Endothelial cell (in vitro differentiated cells): Measurements from ENCODE around the gene PRKCA. TPM values are rescaled to one million over a fixed set of nuclear protein-coding genes. Genes with fewer than 3 reads are reported as not detected.
"Not testable (repeated sequence)": the region's sequence is repeated elsewhere in the genome, so short reads cannot be mapped to it uniquely, and the experiment has no call there.

Source experiments
- DNase-seq: peaks from one replicate; pipeline ENCODE4 v3.0.0; 2021; ENCODE audit warnings: low spot score
- H3K27ac Mint-ChIP-seq: one replicate; pipeline ENCODE4 v1.8.0; 2021; ENCODE audit warnings: mixed read lengths, inconsistent platforms; ENCODE audit not compliant: unreplicated experiment
- H3K27me3 Mint-ChIP-seq: one replicate; pipeline ENCODE4 v1.8.0; 2021; ENCODE audit warnings: mild to moderate bottlenecking, moderate library complexity, mixed read lengths, inconsistent platforms; ENCODE audit not compliant: unreplicated experiment
- H3K36me3 Mint-ChIP-seq: one replicate; pipeline ENCODE4 v1.8.0; 2021; ENCODE audit warnings: mild to moderate bottlenecking, low read depth, mixed read lengths, inconsistent platforms; ENCODE audit not compliant: unreplicated experiment
- H3K4me1 Mint-ChIP-seq: one replicate; pipeline ENCODE4 v1.8.0; 2021; ENCODE audit warnings: mild to moderate bottlenecking, mixed read lengths, inconsistent platforms; ENCODE audit not compliant: unreplicated experiment
- H3K4me3 Mint-ChIP-seq: one replicate; pipeline ENCODE4 v1.8.0; 2021; ENCODE audit warnings: mild to moderate bottlenecking, mixed read lengths, inconsistent platforms; ENCODE audit not compliant: unreplicated experiment
- H3K9me3 Mint-ChIP-seq: one replicate; pipeline ENCODE4 v1.8.0; 2021; ENCODE audit warnings: mixed read lengths, inconsistent platforms; ENCODE audit not compliant: unreplicated experiment
- total RNA-seq: library from RNA; stranded (reverse); fragmentation: NEBNext Ultra II Directional; extraction: Animal tissue kit (Norgen Biotek cat#: 25700); gene quantifications from one replicate; pipeline ENCODE4 v1.2.1, GENCODE V29; 2021; ENCODE audit not compliant: unreplicated experiment
- TF ChIP-seq, protein P1 (sequence below): fragments of 200-600 bp; sonication (generic); IDR thresholded peaks from one replicate; pipeline ENCODE4 v1.5.0; 2021; ENCODE audit warnings: antibody characterized with exemption; ENCODE audit not compliant: unreplicated experiment

PRKCA gene
- total RNA-seq, 1 donor from 2014 or later = 2.1 TPM

DNA sequence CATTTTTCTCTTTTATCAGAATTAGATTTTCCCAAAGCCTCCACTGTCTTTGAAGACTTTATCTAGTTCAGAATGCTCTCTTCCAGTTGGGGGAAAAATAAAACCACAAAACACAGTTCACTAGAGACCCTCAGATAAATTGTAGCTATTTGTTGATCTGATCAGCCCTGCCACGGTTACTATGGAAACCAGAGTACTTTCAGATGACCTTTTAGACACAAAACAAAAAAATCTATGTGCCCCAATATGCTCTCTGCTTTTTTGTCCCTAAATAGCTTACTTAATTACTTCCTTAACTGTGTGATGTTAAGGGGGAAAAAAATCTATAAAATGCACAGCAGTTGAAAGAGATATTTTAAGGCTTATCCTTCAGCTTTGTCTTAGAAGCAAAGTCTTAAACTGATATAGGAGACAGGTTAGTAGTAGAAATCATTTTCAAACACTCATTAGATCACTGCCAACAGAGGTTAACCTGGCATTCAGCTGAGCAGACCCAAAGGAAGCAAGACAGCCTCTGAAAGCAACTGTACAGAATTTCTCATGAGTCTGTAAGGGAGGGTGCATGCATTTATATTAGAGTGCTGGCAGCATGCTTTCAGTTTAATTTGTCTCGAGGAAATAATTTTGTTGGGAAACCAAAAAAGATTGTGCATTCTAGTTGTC is 402.6 kb downstream of the PRKCA start:
- Mint-ChIP-seq H3K9me3 (no peaks in the 10 kb centered on the region), H3K4me3 (no peak overlapping the region), H3K27me3 (no peaks in the 10 kb centered on the region), H3K36me3 (no peaks in the 10 kb centered on the region), H3K27ac (peak overlapping the region; percentile 18), H3K4me1 (no peaks in the 10 kb centered on the region)
- TF ChIP-seq, protein P1, sequence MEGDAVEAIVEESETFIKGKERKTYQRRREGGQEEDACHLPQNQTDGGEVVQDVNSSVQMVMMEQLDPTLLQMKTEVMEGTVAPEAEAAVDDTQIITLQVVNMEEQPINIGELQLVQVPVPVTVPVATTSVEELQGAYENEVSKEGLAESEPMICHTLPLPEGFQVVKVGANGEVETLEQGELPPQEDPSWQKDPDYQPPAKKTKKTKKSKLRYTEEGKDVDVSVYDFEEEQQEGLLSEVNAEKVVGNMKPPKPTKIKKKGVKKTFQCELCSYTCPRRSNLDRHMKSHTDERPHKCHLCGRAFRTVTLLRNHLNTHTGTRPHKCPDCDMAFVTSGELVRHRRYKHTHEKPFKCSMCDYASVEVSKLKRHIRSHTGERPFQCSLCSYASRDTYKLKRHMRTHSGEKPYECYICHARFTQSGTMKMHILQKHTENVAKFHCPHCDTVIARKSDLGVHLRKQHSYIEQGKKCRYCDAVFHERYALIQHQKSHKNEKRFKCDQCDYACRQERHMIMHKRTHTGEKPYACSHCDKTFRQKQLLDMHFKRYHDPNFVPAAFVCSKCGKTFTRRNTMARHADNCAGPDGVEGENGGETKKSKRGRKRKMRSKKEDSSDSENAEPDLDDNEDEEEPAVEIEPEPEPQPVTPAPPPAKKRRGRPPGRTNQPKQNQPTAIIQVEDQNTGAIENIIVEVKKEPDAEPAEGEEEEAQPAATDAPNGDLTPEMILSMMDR = no peak
- DNase-seq = no peak

GRCh38 chr17:66706851-66707450 is 404.5 kb downstream of the PRKCA start:
- DNase-seq = no peak
- Mint-ChIP-seq H3K4me3 (no peak overlapping the region), H3K4me1 (peaks cover 11% of the 10 kb centered on the region), H3K36me3 (no peaks in the 10 kb centered on the region), H3K27ac (no peak overlapping the region), H3K9me3 (no peaks in the 10 kb centered on the region), H3K27me3 (no peaks in the 10 kb centered on the region)
- TF ChIP-seq, protein P1 = no peak

DNA sequence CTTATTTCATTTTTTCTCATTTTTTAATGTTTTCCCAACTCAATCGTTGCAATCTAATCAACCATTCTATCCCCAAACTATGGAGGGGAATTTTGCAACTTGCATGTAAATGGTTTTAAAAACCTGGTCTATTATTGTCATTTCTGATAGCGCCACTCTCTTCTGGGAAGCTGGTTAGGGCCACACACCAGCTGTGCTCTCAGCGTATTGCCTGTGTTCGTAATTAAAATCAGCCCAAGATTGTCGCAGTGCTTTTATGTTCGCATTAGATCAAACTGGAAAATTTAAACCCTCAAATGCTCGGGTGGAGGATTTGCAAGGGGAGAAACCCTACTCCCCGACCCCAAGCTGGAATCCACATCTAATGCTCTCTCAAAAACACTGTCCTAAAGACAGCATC is 409.0 kb downstream of the PRKCA start:
- Mint-ChIP-seq H3K27ac (no peak overlapping the region), H3K36me3 (no peaks in the 10 kb centered on the region), H3K27me3 (no peaks in the 10 kb centered on the region), H3K9me3 (no peaks in the 10 kb centered on the region), H3K4me3 (no peak overlapping the region), H3K4me1 (peaks cover 22% of the 10 kb centered on the region)
- DNase-seq = no peak
- TF ChIP-seq, protein P1 = no peak

DNA sequence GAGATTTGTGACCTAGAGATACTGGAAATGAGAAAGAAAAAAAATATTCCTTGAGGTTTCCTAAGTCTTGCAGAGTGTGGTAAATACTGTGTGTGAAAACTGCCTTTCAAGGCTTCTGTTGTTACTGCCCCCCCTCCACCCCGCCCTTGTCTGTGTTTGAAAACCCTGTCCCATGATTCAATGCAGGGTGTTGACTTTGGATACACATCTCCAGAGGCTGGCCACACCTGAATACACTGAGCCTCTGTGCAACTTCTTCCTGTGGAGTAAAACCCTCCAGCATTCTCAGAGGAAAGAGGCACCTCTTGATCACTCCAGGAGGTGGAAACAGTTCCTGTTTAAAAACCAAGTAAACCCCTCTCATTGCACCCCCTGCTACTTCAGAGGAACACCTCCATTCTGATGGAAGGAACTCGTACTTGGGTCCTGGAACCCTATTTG is 409.5 kb downstream of the PRKCA start:
- Mint-ChIP-seq H3K9me3 (no peaks in the 10 kb centered on the region), H3K27ac (no peak overlapping the region), H3K27me3 (no peaks in the 10 kb centered on the region), H3K4me3 (no peak overlapping the region), H3K36me3 (no peaks in the 10 kb centered on the region), H3K4me1 (peaks cover 27% of the 10 kb centered on the region)
- TF ChIP-seq, protein P1 = no peak
- DNase-seq = no peak

DNA sequence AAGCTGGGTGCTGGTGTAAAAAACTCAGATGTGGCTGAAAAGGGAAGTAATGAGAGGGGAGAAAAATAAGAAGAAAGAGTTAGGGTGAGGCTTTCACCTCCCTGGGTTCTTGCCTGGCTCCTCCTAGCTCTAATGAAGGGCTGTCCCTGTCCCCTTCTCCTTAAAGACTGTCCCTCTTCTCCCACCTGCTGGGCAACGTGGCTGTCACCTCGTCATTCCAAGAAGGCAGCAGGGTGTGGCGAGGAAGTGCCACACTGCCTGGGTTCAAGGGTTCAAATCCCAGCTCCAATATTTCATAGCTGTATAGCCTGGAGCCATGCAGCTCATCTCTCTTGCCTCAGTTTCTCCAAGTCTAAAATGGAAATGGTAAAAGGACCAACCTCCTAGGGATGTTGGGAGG is 410.0 kb downstream of the PRKCA start:
- H3K27ac Mint-ChIP-seq = no peak overlapping the region
- no peaks in the 10 kb centered on the region for H3K9me3 Mint-ChIP-seq
- no peaks in the 10 kb centered on the region for H3K27me3 Mint-ChIP-seq
- no peak for DNase-seq
- TF ChIP-seq, protein P1 = no peak
- H3K36me3 Mint-ChIP-seq = no peaks in the 10 kb centered on the region
- H3K4me1 Mint-ChIP-seq = peaks cover 30% of the 10 kb centered on the region
- H3K4me3 Mint-ChIP-seq = no peak overlapping the region

DNA sequence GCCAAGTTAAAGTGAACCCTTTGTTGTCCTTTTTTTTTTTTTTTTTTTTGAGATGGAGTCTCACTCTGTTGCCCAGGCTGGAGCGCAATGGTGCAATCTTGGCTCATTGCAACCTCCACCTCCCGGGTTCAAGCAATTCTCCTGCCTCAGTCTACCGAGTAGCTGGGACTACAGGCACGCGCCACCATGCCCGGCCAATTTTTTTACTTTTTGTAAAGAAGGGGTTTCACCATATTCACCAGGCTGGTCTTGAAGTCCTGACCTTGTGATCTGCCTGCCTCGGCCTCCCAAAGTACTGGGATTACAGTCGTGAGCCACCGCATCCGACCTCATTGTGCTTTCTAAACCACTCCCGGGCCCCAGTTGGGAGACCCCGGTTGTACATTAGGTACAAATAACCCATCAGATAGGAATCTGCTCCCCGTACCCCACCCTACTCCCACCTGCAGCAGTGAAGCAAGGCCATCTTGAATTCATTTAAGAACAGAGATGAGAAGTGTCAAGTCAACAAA is 410.7 kb downstream of the PRKCA start:
- not testable (repeated sequence) for H3K27ac Mint-ChIP-seq, H3K9me3 Mint-ChIP-seq, DNase-seq, H3K36me3 Mint-ChIP-seq, H3K4me3 Mint-ChIP-seq, H3K27me3 Mint-ChIP-seq
- H3K4me1 Mint-ChIP-seq = peaks cover 30% of the 10 kb centered on the region
